Body of pancreas (tissue), 4 donors: ENCODE results near the gene RASSF5.

Experiments used
- POLR2A ChIP-seq, 3 donors: fragments of 450-650 bp; IDR thresholded peaks; one replicate each; pipeline ENCODE4 v1.6.1; 2016; ENCODE audit warnings: antibody characterized with exemption in 3 of 3, mild to moderate bottlenecking in 2 of 3
- TF ChIP-seq, protein P1 (sequence below), 7 experiments: fragments of 450-650 bp in 4 of 7; fragments of 200-600 bp in 3 of 7; sonication (generic) in 3 of 7; IDR thresholded peaks; one replicate each; pipeline ENCODE4 v1.5.1; 2016 to 2019; ENCODE audit warnings: antibody characterized with exemption in 7 of 7

DNA sequence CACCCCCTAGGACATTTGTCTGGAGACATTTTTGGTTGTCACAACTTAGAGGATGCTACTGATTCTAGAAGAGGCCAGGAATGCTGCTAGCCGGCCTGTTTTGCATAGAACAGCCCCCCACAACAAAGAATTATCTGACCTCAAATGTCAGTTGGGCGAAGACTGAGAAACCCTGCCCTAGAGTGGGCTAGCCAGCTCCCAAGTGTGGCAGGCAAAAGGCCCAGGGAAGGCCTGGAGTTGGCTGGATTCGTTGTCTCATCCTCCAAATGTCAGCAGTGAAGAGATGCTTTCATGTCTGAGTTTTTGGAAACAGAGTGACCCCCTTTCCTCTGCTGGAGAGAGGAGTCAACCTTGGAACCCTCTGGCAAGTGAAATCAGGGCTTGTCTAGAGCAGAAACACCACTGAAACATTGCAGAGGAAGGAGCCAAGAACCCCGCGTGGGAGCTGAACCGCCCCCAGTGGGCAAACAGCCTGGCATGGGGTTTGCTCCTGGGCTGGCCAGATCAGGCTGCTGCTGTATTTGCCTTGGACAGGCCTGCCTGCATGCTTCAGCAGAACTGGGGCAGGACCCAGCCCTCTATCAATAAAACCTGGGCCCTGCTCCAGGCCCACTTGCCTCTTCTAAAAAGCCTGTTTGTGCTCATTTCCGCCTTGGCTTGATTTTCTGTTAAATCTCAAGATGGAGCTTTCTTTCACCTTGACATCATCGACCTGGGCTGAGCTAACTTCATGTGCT lies 32.9 kb downstream of the RASSF5 start:
- TF ChIP-seq, protein P1, sequence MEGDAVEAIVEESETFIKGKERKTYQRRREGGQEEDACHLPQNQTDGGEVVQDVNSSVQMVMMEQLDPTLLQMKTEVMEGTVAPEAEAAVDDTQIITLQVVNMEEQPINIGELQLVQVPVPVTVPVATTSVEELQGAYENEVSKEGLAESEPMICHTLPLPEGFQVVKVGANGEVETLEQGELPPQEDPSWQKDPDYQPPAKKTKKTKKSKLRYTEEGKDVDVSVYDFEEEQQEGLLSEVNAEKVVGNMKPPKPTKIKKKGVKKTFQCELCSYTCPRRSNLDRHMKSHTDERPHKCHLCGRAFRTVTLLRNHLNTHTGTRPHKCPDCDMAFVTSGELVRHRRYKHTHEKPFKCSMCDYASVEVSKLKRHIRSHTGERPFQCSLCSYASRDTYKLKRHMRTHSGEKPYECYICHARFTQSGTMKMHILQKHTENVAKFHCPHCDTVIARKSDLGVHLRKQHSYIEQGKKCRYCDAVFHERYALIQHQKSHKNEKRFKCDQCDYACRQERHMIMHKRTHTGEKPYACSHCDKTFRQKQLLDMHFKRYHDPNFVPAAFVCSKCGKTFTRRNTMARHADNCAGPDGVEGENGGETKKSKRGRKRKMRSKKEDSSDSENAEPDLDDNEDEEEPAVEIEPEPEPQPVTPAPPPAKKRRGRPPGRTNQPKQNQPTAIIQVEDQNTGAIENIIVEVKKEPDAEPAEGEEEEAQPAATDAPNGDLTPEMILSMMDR (IDR thresholded peaks at IDR 0.05): peak in 3 of 7 experiments; percentile 16 to 35 (median 30)
- TF ChIP-seq POLR2A (IDR thresholded peaks at IDR 0.05): peak in 1 of 3 donors; percentile 6
